ENCODE data around the gene DNAJA4. TPM values are rescaled to one million over a fixed set of nuclear protein-coding genes. Genes with fewer than 3 reads are reported as not detected.

The DNAJA4 gene
- total RNA-seq, 1 donor, result 2.2 TPM

DNA sequence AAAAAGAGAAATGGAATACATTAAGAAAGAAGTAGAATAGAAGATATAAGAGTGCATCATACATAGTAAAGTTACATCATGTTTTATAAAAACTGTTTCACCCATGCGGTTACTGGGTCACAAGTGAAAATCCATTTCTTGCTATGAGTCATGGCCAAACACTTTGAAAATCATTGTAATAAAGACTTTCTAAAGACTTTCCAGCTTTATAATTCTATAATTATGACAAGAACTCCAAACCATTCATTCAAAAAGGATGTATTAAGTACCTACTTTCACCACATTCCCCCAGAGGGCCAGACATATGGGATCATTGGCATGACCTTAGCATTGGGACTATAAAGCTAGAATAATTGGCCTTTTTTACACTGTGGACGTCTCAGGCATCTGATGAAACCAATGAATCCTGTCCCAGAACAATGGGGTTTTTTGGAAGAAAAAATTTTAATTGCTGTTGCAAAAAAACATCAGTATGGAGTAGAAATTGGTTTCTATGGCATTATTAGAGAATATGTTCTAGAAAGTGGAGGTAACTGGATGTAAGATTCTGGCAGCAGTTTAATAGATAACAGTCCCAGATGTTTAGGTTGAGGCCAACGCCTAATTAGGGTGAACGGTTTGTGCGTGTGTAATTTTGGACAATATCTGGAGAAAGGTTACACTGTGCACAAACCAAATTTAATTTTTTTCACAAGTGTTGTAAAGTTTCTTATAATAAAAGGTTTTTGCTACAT, 38.4 kb downstream of the DNAJA4 start:
- peak; percentile 92 for DNase-seq (ENCODE audit: insufficient read length, low spot score, missing footprints)
- peak overlapping the region; percentile 37 for H3K27ac ChIP-seq (ENCODE audit: low read depth, low read length)
- peaks cover 16% of the 10 kb centered on the region for H3K79me2 ChIP-seq (ENCODE audit: insufficient read depth, low read length)
- no peaks in the 10 kb centered on the region for H3K36me3 ChIP-seq (ENCODE audit: insufficient read depth, low read length)
- H3K4me1 ChIP-seq (ENCODE audit: insufficient read depth, low read length), result peaks cover 65% of the 10 kb centered on the region
- H3K27me3 ChIP-seq (ENCODE audit: insufficient read depth, low read length), result no peaks in the 10 kb centered on the region
- peak overlapping the region; percentile 41 for H3K4me2 ChIP-seq (ENCODE audit: insufficient read depth, low read length)
- H3K4me3 ChIP-seq (ENCODE audit: insufficient read depth, low read length), result no peak overlapping the region
- H4K20me1 ChIP-seq (ENCODE audit: insufficient read depth, low read length), result no peaks in the 10 kb centered on the region
- H2AFZ ChIP-seq (ENCODE audit: low read length), result no peak overlapping the region
- TF ChIP-seq, protein P1, sequence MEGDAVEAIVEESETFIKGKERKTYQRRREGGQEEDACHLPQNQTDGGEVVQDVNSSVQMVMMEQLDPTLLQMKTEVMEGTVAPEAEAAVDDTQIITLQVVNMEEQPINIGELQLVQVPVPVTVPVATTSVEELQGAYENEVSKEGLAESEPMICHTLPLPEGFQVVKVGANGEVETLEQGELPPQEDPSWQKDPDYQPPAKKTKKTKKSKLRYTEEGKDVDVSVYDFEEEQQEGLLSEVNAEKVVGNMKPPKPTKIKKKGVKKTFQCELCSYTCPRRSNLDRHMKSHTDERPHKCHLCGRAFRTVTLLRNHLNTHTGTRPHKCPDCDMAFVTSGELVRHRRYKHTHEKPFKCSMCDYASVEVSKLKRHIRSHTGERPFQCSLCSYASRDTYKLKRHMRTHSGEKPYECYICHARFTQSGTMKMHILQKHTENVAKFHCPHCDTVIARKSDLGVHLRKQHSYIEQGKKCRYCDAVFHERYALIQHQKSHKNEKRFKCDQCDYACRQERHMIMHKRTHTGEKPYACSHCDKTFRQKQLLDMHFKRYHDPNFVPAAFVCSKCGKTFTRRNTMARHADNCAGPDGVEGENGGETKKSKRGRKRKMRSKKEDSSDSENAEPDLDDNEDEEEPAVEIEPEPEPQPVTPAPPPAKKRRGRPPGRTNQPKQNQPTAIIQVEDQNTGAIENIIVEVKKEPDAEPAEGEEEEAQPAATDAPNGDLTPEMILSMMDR (IDR thresholded peaks at IDR 0.05; ENCODE audit: extremely low read depth, low read depth, low read length), result no peak
- H3K9me3 ChIP-seq (ENCODE audit: low read depth, low read length), result no peaks in the 10 kb centered on the region

DNA sequence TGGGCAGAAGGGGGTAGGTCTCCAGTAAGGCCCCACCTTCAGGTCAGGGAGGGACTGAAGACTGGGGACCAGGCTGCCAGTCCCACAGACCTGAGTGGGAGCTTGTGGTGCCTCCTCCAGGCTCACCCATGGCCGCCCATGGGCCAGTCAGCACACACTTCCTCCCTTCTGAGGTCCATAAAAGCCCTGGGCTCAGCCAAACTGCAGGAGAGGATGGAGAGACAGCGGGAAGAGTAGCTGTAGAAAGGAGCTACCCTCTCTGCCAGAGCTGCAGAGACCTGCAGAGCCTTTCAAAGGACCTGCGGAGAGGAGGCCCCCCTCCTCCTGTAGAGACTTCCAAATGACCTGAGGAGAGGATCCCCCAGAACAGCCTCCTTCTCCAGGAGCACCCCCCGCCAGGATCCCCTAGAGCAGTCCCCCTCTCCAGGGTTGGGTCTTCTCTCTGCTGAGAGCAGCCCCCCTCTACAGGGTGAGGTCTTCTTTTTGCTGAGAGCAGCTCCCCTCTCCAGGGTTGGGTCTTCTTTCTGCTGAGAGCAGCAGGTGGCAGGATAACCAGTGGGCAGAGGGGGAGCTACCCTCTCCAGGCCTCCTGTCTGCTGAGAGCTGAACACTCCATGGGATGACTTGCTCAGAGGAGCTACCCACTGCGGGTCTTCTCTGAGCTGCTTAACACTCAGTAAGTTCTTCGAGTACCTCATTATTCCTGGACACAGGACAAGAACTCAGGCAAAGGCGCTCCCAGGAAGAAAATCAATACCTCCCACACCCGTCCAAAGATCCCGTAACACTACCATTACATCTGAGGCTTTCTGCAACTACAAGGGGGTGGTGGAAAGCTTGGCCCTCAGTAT, 40.1 kb downstream of the DNAJA4 start:
- Histone ChIP-seq H3K4me1 (ENCODE audit: insufficient read depth, low read length) (peaks cover 54% of the 10 kb centered on the region), H3K4me3 (ENCODE audit: insufficient read depth, low read length) (no peak overlapping the region), H3K27ac (ENCODE audit: low read depth, low read length) (no peak overlapping the region), H2AFZ (ENCODE audit: low read length) (no peak overlapping the region), H3K79me2 (ENCODE audit: insufficient read depth, low read length) (no peaks in the 10 kb centered on the region), H3K9me3 (ENCODE audit: low read depth, low read length) (no peaks in the 10 kb centered on the region), H3K36me3 (ENCODE audit: insufficient read depth, low read length) (no peaks in the 10 kb centered on the region), H3K27me3 (ENCODE audit: insufficient read depth, low read length) (peaks cover 4% of the 10 kb centered on the region), H3K4me2 (ENCODE audit: insufficient read depth, low read length) (no peak overlapping the region), H4K20me1 (ENCODE audit: insufficient read depth, low read length) (no peaks in the 10 kb centered on the region)
- TF ChIP-seq, protein P1 (IDR thresholded peaks at IDR 0.05; ENCODE audit: extremely low read depth, low read depth, low read length), result no peak
- DNase-seq (ENCODE audit: insufficient read length, low spot score, missing footprints), result no peak

GRCh38 chr15:78306176-78306774, 41.9 kb downstream of the DNAJA4 start:
- DNase-seq (ENCODE audit: insufficient read length, low spot score, missing footprints), result no peak
- Histone ChIP-seq H3K4me1 (ENCODE audit: insufficient read depth, low read length) (peaks cover 45% of the 10 kb centered on the region), H3K9me3 (ENCODE audit: low read depth, low read length) (no peaks in the 10 kb centered on the region), H3K4me2 (ENCODE audit: insufficient read depth, low read length) (peak overlapping the region; percentile 49), H3K4me3 (ENCODE audit: insufficient read depth, low read length) (no peak overlapping the region), H3K27ac (ENCODE audit: low read depth, low read length) (peak overlapping the region; percentile 46), H3K79me2 (ENCODE audit: insufficient read depth, low read length) (no peaks in the 10 kb centered on the region), H3K27me3 (ENCODE audit: insufficient read depth, low read length) (peaks cover 7% of the 10 kb centered on the region), H2AFZ (ENCODE audit: low read length) (no peak overlapping the region), H4K20me1 (ENCODE audit: insufficient read depth, low read length) (no peaks in the 10 kb centered on the region), H3K36me3 (ENCODE audit: insufficient read depth, low read length) (no peaks in the 10 kb centered on the region)
- TF ChIP-seq, protein P1 (IDR thresholded peaks at IDR 0.05; ENCODE audit: extremely low read depth, low read depth, low read length), result no peak

Data from osteoblast (primary cell).